Fibroblast of lung (primary cell): ENCODE data around the gene RPUSD3.

Source experiments
- CTCF ChIP-seq, 2 donors: IDR thresholded peaks in 1 of 2; conservative IDR thresholded peaks in 1 of 2; 1 replicate in 1 of 2; 2 replicates in 1 of 2; pipeline ENCODE4 v1.5.1; 2011 to 2012; ENCODE audit warnings: low read length in 2 of 2, control low read depth in 1 of 2, inconsistent platforms in 1 of 2, low read depth in 1 of 2, mild to moderate bottlenecking in 1 of 2
- EZH2 ChIP-seq: IDR thresholded peaks from 2 replicates; pipeline ENCODE4 v1.5.1; 2012; ENCODE audit warnings: low read length, control low read depth, mild to moderate bottlenecking; ENCODE audit errors: missing control alignments

DNA sequence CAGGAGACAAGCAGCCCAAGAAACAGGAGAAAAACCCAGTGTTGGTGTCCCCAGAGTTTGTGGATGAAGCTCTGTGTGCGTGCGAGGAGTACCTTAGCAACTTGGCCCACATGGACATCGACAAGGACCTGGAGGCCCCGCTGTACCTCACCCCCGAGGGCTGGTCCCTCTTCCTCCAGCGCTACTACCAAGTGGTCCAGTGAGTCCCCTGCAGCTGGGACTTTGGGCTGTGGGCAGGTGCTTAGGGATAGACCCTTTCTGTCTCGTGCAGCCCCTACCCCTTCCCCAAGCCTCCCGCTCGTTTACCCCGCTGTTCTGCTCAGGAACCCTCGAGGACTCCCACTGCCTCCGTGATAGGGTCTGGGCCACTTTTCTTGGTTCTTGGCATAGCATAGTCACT lies 23.3 kb downstream of the RPUSD3 start:
- TF ChIP-seq CTCF (conservative IDR thresholded peaks at IDR 0.05 in 1 of 2, IDR thresholded peaks at IDR 0.05 in 1 of 2; ENCODE audit: low read depth in 1 of 2, low read length in 2 of 2) (no peak), EZH2 (no peak)
